GM06990 (cell line): Measurements from ENCODE around the gene PIPOX.

Experiments
- DNase-seq: peaks from one replicate; pipeline ENCODE4 v3.0.0-alpha.2; 2011; ENCODE audit not compliant: insufficient read length; ENCODE audit errors: extremely low read depth
- H3K27me3 ChIP-seq: replicated peaks from 2 replicates; pipeline ENCODE4 v1.6.0; 2011; ENCODE audit warnings: low read length; ENCODE audit not compliant: control insufficient read depth, insufficient read depth
- H3K36me3 ChIP-seq: 2 replicates; pipeline ENCODE4 v1.5.1; 2011; ENCODE audit warnings: low read length; ENCODE audit not compliant: control insufficient read depth, insufficient read depth
- H3K4me3 ChIP-seq: replicated peaks from 2 replicates; pipeline ENCODE4 v1.5.1; 2011; ENCODE audit warnings: low read depth, mild to moderate bottlenecking, control low read depth, low read length
- TF ChIP-seq, protein P1 (sequence below): IDR thresholded peaks from 2 replicates; pipeline ENCODE4 v1.5.1; 2011; ENCODE audit warnings: low read length, control low read depth, mild to moderate bottlenecking, inconsistent platforms; ENCODE audit not compliant: insufficient read depth, poor library complexity, severe bottlenecking

Gene PIPOX

DNA sequence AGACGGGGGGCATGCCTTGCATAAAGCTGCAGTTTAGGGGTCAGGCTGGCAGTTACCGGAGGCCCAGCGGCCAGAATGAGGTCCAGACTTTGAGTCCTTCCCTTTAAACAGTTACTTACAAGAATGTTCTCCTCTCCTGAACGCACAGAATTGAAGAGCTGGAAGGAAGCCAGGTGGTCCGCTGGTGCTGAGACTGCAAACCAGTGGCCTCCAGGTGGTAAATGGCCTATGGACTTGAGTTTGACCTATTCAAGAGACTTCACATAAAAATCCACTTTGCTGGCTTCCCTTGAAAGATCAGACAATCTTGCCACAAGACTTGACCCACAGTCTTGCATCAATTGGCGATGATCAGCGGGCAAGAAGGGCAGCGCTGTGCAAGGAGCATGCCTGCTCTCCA lies 22.4 kb upstream of the PIPOX start:
- no peak for DNase-seq
- H3K27me3 ChIP-seq: peaks cover 1% of the 10 kb centered on the region; the same call in 1 of the 2 replicates
- H3K36me3 ChIP-seq: no peaks in the 10 kb centered on the region
- TF ChIP-seq, protein P1, sequence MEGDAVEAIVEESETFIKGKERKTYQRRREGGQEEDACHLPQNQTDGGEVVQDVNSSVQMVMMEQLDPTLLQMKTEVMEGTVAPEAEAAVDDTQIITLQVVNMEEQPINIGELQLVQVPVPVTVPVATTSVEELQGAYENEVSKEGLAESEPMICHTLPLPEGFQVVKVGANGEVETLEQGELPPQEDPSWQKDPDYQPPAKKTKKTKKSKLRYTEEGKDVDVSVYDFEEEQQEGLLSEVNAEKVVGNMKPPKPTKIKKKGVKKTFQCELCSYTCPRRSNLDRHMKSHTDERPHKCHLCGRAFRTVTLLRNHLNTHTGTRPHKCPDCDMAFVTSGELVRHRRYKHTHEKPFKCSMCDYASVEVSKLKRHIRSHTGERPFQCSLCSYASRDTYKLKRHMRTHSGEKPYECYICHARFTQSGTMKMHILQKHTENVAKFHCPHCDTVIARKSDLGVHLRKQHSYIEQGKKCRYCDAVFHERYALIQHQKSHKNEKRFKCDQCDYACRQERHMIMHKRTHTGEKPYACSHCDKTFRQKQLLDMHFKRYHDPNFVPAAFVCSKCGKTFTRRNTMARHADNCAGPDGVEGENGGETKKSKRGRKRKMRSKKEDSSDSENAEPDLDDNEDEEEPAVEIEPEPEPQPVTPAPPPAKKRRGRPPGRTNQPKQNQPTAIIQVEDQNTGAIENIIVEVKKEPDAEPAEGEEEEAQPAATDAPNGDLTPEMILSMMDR: no peak
- H3K4me3 ChIP-seq: no peak overlapping the region

DNA sequence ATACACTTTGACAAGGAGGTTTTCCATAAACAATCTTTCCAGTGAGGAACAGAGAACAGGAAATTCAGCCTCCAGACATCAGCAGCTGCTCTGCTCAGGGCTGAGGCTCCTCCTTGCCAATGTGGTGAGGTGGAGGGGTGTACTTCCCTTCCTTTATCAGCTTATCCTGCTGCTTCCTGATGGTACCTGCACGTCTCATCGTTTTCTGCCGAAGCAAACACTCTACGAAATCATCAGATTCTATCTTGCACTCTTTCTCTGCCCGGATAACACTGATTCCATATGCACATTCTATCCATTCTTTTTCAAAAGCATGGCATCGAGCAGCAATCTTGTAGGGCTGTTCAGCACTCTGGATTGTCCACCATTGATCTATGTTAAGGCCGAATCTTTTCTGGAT lies 21.7 kb upstream of the PIPOX start:
- no peaks in the 10 kb centered on the region for H3K36me3 ChIP-seq
- no peak overlapping the region for H3K4me3 ChIP-seq
- no peak for DNase-seq
- peaks cover 1% of the 10 kb centered on the region; the same call in 1 of the 2 replicates for H3K27me3 ChIP-seq
- TF ChIP-seq, protein P1: no peak

DNA sequence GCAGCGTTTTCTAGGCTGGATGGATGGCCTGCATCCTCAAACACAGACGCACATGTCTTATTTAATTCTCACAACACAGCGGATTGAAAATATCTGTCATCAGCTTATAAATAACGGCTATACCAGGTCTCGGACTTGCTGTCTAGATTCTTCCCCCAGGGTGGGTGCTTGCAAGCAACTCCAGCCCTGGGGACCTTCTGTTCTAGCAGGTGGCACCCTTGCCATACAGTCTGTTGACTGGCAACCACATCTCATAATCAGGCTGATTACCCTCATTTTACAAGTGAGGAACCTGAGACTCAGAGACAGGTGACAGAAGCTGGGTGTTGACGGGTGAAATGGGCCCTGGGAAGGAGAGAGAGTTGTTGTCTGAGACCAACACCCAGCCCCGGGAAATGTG lies 20.9 kb upstream of the PIPOX start:
- peaks cover 1% of the 10 kb centered on the region; the same call in 1 of the 2 replicates for H3K27me3 ChIP-seq
- H3K36me3 ChIP-seq: no peaks in the 10 kb centered on the region
- DNase-seq: no peak
- TF ChIP-seq, protein P1: no peak
- no peak overlapping the region for H3K4me3 ChIP-seq

DNA sequence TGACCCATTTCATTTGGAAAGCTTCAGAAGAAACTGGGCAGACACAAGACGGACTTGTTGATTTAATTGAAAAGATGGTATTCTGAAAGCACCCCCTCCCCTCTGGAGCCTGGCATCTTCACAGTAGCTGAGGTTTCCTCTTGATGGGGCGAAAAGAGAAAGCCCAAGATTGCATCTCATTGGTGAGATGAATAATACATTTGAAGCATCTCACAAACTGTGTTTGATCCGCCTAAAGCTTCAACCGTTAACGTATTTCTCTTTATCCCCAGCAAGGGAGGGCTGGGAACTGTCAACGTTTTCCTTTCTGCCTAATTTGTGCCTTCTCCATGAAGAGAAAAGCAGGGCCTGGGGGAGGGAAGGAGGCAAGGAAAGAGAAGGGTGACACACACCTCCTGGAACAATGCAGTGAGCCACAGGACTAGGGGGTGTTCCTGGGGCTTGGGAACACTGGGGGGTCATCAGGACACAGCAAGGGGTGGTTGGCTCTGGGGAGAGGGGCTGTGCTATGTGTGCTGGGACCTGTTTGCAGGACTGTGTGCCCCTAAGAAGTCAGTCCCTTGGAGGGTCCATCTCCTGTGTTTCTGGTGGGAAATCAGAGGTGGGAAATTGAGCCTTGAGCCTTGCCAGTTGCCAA lies 18.5 kb upstream of the PIPOX start:
- Histone ChIP-seq H3K36me3 (no peaks in the 10 kb centered on the region), H3K4me3 (no peak overlapping the region), H3K27me3 (peaks cover 1% of the 10 kb centered on the region; the same call in 1 of the 2 replicates)
- no peak for DNase-seq
- TF ChIP-seq, protein P1: no peak

DNA sequence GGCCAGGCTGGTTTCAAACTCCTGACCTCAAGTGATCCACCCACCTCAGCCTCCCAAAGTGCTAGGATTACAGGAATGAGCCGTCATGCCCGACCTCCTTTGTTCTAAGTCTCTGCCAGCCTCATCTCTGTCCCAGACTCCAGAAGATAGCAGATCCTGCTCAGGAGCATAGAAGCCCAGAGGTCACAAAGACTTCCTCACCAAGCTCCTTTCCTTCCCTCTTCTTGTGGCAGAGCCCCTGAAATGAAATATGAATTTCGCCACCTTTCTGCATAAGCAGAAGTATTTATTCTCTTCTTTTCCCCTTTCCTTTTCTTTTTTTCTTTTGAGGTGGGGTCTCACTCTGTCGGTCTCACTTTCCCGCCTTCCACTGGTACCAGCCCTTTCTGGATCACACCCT lies 11.5 kb upstream of the PIPOX start:
- Histone ChIP-seq H3K27me3 (no peaks in the 10 kb centered on the region; the same call in none of the 2 replicates), H3K36me3 (no peaks in the 10 kb centered on the region), H3K4me3 (no peak overlapping the region)
- TF ChIP-seq, protein P1: no peak
- no peak for DNase-seq
